ENCODE measurements around the gene HNRNPUL1. TPM values are rescaled to one million over a fixed set of nuclear protein-coding genes. Genes with fewer than 3 reads are reported as not detected.

Gene HNRNPUL1
- total and polyA plus RNA-seq, 9 of the 15 experiments (the other 6 are each of a cell fraction or from before 2014, with no cell fraction given): 7.3 to 211 (median 85.0) TPM

GRCh38 chr19:41352609-41353465, 88.7 kb downstream of the HNRNPUL1 start (continued):
- TF ChIP-seq MBD1 (CRISPR knock-in tag; IDR thresholded peaks at IDR 0.05) (no peak), ZBTB26 (CRISPR knock-in tag; IDR thresholded peaks at IDR 0.05) (no peak), CREBBP (IDR thresholded peaks at IDR 0.05; ENCODE audit: low read depth, low read length) (no peak), OTX1 (CRISPR knock-in tag; IDR thresholded peaks at IDR 0.05) (no peak), PML (IDR thresholded peaks at IDR 0.05; ENCODE audit: low read length) (no peak), ZC3H4 (CRISPR knock-in tag; IDR thresholded peaks at IDR 0.05; ENCODE audit: borderline replicate concordance) (no peak), ZC3H11A (IDR thresholded peaks at IDR 0.05; ENCODE audit: low read depth, low read length) (no peak), ZNF77 (CRISPR knock-in tag; IDR thresholded peaks at IDR 0.05) (no peak), NFATC3 (IDR thresholded peaks at IDR 0.05) (no peak), MBD2 (IDR thresholded peaks at IDR 0.05; ENCODE audit: borderline replicate concordance, low read depth) (0 out of 2 replicates have a peak, but pooled peaks have one; percentile 16), ZZZ3 (IDR thresholded peaks at IDR 0.05) (no peak)
- TF ChIP-seq, protein P1, sequence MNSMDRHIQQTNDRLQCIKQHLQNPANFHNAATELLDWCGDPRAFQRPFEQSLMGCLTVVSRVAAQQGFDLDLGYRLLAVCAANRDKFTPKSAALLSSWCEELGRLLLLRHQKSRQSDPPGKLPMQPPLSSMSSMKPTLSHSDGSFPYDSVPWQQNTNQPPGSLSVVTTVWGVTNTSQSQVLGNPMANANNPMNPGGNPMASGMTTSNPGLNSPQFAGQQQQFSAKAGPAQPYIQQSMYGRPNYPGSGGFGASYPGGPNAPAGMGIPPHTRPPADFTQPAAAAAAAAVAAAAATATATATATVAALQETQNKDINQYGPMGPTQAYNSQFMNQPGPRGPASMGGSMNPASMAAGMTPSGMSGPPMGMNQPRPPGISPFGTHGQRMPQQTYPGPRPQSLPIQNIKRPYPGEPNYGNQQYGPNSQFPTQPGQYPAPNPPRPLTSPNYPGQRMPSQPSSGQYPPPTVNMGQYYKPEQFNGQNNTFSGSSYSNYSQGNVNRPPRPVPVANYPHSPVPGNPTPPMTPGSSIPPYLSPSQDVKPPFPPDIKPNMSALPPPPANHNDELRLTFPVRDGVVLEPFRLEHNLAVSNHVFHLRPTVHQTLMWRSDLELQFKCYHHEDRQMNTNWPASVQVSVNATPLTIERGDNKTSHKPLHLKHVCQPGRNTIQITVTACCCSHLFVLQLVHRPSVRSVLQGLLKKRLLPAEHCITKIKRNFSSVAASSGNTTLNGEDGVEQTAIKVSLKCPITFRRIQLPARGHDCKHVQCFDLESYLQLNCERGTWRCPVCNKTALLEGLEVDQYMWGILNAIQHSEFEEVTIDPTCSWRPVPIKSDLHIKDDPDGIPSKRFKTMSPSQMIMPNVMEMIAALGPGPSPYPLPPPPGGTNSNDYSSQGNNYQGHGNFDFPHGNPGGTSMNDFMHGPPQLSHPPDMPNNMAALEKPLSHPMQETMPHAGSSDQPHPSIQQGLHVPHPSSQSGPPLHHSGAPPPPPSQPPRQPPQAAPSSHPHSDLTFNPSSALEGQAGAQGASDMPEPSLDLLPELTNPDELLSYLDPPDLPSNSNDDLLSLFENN (IDR thresholded peaks at IDR 0.05; ENCODE audit: low read depth in 2 of 2, low read length in 2 of 2): 0 out of 4 replicates have a peak, but pooled peaks of 1 of the 2 experiments have one; percentile 12

All from K562 (cell line).